ENCODE results near the gene TMEM129. TPM values are rescaled to one million over a fixed set of nuclear protein-coding genes. Genes with fewer than 3 reads are reported as not detected.
"Not testable (repeated sequence)": the region's sequence is repeated elsewhere in the genome, so short reads cannot be mapped to it uniquely, and the experiment has no call there.

Gene TMEM129
- total and polyA plus RNA-seq, 8 donors = 24.3 to 41.1 (median 29.0) TPM

- intact Hi-C loops (cut with DNase I) = no loop called here
- Histone ChIP-seq H3K36me3 (no peaks in the 10 kb centered on the region), H3K4me1 (no peaks in the 10 kb centered on the region), H3K27me3 (no peaks in the 10 kb centered on the region), H3K27ac (no peak overlapping the region), H3K4me3 (no peak overlapping the region), H3K9me3 (no peaks in the 10 kb centered on the region)
- ATAC-seq (no peak), DNase-seq (peak in 1 of 4 donors; percentile 20)
- no peak for TF ChIP-seq CTCF (IDR thresholded peaks at IDR 0.05)
Measured at GRCh38 chr4:1674682-1675081, 46.4 kb downstream of the TMEM129 start.

GRCh38 chr4:1673671-1674070, 47.5 kb downstream of the TMEM129 start:
- Histone ChIP-seq H3K27ac (no peak overlapping the region), H3K9me3 (no peaks in the 10 kb centered on the region), H3K4me1 (no peaks in the 10 kb centered on the region), H3K27me3 (no peaks in the 10 kb centered on the region), H3K36me3 (no peaks in the 10 kb centered on the region), H3K4me3 (no peak overlapping the region)
- DNase-seq (no peak), ATAC-seq (no peak)
- no peak for TF ChIP-seq CTCF (IDR thresholded peaks at IDR 0.05)
- intact Hi-C loops (cut with DNase I) = no loop called here

- intact Hi-C loops (cut with DNase I); ATAC-seq; DNase-seq: not testable (repeated sequence)
Measured at GRCh38 chr4:1671011-1671410, 50.1 kb downstream of the TMEM129 start.

GRCh38 chr4:1670279-1670678, 50.8 kb downstream of the TMEM129 start:
- H3K36me3 ChIP-seq = no peaks in the 10 kb centered on the region
- intact Hi-C loops (cut with DNase I) = no loop called here
- no peak overlapping the region for H3K4me3 ChIP-seq
- H3K9me3 ChIP-seq = no peaks in the 10 kb centered on the region
- DNase-seq (no peak), ATAC-seq (no peak)
- no peaks in the 10 kb centered on the region for H3K4me1 ChIP-seq
- TF ChIP-seq CTCF (IDR thresholded peaks at IDR 0.05) = no peak
- no peaks in the 10 kb centered on the region for H3K27me3 ChIP-seq
- H3K27ac ChIP-seq = no peak overlapping the region

More at GRCh38 chr4:1671011-1671410, 50.1 kb downstream of the TMEM129 start:
- H3K36me3 ChIP-seq, H3K27ac ChIP-seq, H3K4me3 ChIP-seq, H3K27me3 ChIP-seq, H3K4me1 ChIP-seq, H3K9me3 ChIP-seq: not testable (repeated sequence)

- Histone ChIP-seq H3K9me3 (no peaks in the 10 kb centered on the region), H3K36me3 (no peaks in the 10 kb centered on the region), H3K27ac (no peak overlapping the region), H3K27me3 (no peaks in the 10 kb centered on the region), H3K4me1 (no peaks in the 10 kb centered on the region), H3K4me3 (no peak overlapping the region)
- intact Hi-C loops (cut with DNase I) = no loop called here
- TF ChIP-seq CTCF (IDR thresholded peaks at IDR 0.05) = no peak
- DNase-seq (no peak), ATAC-seq (no peak)
Measured at GRCh38 chr4:1669850-1670249, 51.3 kb downstream of the TMEM129 start.

- intact Hi-C loops (cut with DNase I) = no loop called here
- no peaks in the 10 kb centered on the region for H3K36me3 ChIP-seq
- DNase-seq = no peak
Measured at GRCh38 chr4:1669270-1669669, 51.9 kb downstream of the TMEM129 start.

More at GRCh38 chr4:1669270-1669669, 51.9 kb downstream of the TMEM129 start:
- Histone ChIP-seq H3K9me3 (no peaks in the 10 kb centered on the region), H3K4me3 (no peak overlapping the region), H3K4me1 (no peaks in the 10 kb centered on the region), H3K27me3 (no peaks in the 10 kb centered on the region), H3K27ac (no peak overlapping the region)
- no peak for TF ChIP-seq CTCF (IDR thresholded peaks at IDR 0.05)
- ATAC-seq = no peak

All from left lung (tissue), 10 donors.